ENCODE data around the gene ZMYM5. TPM values are rescaled to one million over a fixed set of nuclear protein-coding genes. Genes with fewer than 3 reads are reported as not detected.

ZMYM5 gene
- total RNA-seq, 1 experiment from 2014 or later, result 12.6 TPM

GRCh38 chr13:19836472-19836871 is 27.0 kb downstream of the ZMYM5 start:
- Histone ChIP-seq H3K9ac (ENCODE audit: extremely low read depth, insufficient read length, low read length) (no peak overlapping the region), H4K5ac (ENCODE audit: insufficient read length, low read depth, low read length) (no peak overlapping the region), H2BK120ac (ENCODE audit: low read depth, low read length, poor library complexity, severe bottlenecking) (no peak overlapping the region), H3K4me2 (ENCODE audit: insufficient read depth, insufficient read length, low read length) (no peak overlapping the region), H2AFZ (ENCODE audit: low read length) (no peak overlapping the region), H3K56ac (ENCODE audit: insufficient read length, low read depth, low read length) (no peak overlapping the region), H3K27me3 (ENCODE audit: insufficient read depth, low read length) (no peaks in the 10 kb centered on the region), H3K14ac (ENCODE audit: insufficient read depth, low read length) (no peak overlapping the region), H3K23me2 (ENCODE audit: insufficient read length, low read depth, low read length, poor library complexity, severe bottlenecking) (no peaks in the 10 kb centered on the region), H4K20me1 (ENCODE audit: control insufficient read depth, insufficient read depth, insufficient read length) (no peaks in the 10 kb centered on the region), H3T11ph (ENCODE audit: low read length) (no peak overlapping the region), H2BK5ac (ENCODE audit: insufficient read length, low read length) (no peak overlapping the region), H3K4me1 (ENCODE audit: insufficient read depth, low read length) (no peaks in the 10 kb centered on the region), H3K4ac (ENCODE audit: low read depth, low read length) (no peak overlapping the region), H2AK5ac (ENCODE audit: insufficient read length, low read length) (no peak overlapping the region), H2BK12ac (ENCODE audit: insufficient read length, low read depth, low read length) (no peak overlapping the region), H4K8ac (replicated peaks; ENCODE audit: insufficient read length, low read depth, low read length) (no peak overlapping the region), H3K79me2 (ENCODE audit: insufficient read depth, low read length) (no peaks in the 10 kb centered on the region), H3K79me1 (ENCODE audit: insufficient read depth, low read depth, low read length, poor library complexity, severe bottlenecking) (no peaks in the 10 kb centered on the region), H3K18ac (ENCODE audit: insufficient read length, low read depth, low read length) (no peak overlapping the region), H2BK15ac (ENCODE audit: low read depth, low read length) (no peak overlapping the region), H3K9me3 (ENCODE audit: control insufficient read depth, low read depth, low read length) (no peaks in the 10 kb centered on the region), H3K27ac (ENCODE audit: insufficient read length, low read depth, low read length) (no peak overlapping the region), H2BK20ac (ENCODE audit: low read depth, low read length, poor library complexity, severe bottlenecking) (no peak overlapping the region), H4K91ac (ENCODE audit: insufficient read length, low read depth, low read length) (no peak overlapping the region), H3K23ac (ENCODE audit: insufficient read length, low read depth, low read length) (no peak overlapping the region)
- no peak for DNase-seq
- Mint-ChIP-seq H3K27me3 (ENCODE audit: low read depth) (no peaks in the 10 kb centered on the region), H3K27ac (no peak overlapping the region), H3K4me3 (no peak overlapping the region), H3K36me3 (ENCODE audit: insufficient read depth in 1 of 3, low read depth in 3 of 3) (peaks cover 7 to 52% (median 49%) of the 10 kb centered on the region in 3 experiments), H3K4me1 (no peaks in the 10 kb centered on the region), H3K9me3 (no peaks in the 10 kb centered on the region)
- TF ChIP-seq CTCF (conservative IDR thresholded peaks at IDR 0.05), result no peak
- no CpG with 5 or more reads among the region's 1 CpG for WGBS (ENCODE audit: extremely low coverage, insufficient read length, low lambda C conversion rate)

Measured in H9 (cell line).